ENCODE measurements around the gene LAMC2. TPM values are rescaled to one million over a fixed set of nuclear protein-coding genes. Genes with fewer than 3 reads are reported as not detected.
A peak's percentile ranks its signal among the peaks of the same experiment; 100 is the strongest.

The LAMC2 gene
- total and polyA plus RNA-seq, 2 donors (not counting 1 experiment from before 2014, with no cell fraction given), result 0.99 to 3.9 TPM

DNA sequence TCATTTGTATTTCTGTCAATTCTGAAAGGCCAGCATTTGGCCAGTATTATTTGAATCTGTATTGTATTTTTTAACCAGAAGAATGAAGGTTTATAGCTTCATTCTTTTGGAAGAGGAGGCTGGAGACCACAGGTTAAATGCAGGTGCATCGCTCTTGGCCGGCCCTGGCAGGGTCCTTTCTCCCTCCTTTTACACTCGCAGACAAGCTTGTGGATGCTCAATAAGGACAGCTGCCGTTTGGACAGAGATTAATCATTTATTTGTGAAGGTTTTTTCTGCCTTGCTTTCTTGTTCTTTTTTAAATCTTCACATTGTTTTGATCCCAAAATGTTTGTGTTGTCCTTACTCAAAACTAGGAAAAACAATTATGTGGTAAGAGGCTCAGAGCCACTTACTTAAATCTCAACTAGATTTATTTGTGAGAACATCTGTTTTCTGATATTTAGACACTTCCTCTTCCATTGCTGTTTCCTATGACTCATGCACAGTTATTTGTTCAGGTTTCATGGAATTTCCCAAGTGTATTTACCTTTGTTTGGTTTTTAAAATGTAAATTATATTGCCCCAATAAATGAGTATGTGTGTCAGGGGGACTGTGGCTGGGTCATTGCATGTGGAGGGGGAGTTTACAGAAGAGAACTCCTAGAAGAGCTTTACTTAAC lies 46.7 kb upstream of the LAMC2 start:
- no peaks in the 10 kb centered on the region for H3K79me2 ChIP-seq (ENCODE audit: control insufficient read depth, insufficient read depth, low read length)
- no peak overlapping the region for H3K27ac ChIP-seq (ENCODE audit: insufficient read depth, low read length)
- no peaks in the 10 kb centered on the region for H3K9me3 ChIP-seq (ENCODE audit: control insufficient read depth, insufficient read depth, low read depth, low read length)
- no peaks in the 10 kb centered on the region for H3K27me3 ChIP-seq (ENCODE audit: control insufficient read depth, insufficient read depth, low read length)
- peak; percentile 29 to 51 for DNase-seq (ENCODE audit: low read depth in 2 of 2)
- H3K9ac ChIP-seq (ENCODE audit: insufficient read depth, low read length), result no peak overlapping the region
- H3K36me3 ChIP-seq (ENCODE audit: control insufficient read depth, insufficient read depth, low read length), result peaks cover 21% of the 10 kb centered on the region
- H3K4me2 ChIP-seq (ENCODE audit: extremely low read depth, insufficient read depth, low read length), result no peak overlapping the region
- no peak overlapping the region for H3K4me3 ChIP-seq (replicated peaks in 1 of 4; ENCODE audit: control extremely low read depth in 1 of 4, insufficient read depth in 1 of 4, low read depth in 3 of 4, low read length in 4 of 4)
- no peak for TF ChIP-seq EZH2 (IDR thresholded peaks at IDR 0.05; ENCODE audit: low read length, missing control alignments)
- TF ChIP-seq, protein P1, sequence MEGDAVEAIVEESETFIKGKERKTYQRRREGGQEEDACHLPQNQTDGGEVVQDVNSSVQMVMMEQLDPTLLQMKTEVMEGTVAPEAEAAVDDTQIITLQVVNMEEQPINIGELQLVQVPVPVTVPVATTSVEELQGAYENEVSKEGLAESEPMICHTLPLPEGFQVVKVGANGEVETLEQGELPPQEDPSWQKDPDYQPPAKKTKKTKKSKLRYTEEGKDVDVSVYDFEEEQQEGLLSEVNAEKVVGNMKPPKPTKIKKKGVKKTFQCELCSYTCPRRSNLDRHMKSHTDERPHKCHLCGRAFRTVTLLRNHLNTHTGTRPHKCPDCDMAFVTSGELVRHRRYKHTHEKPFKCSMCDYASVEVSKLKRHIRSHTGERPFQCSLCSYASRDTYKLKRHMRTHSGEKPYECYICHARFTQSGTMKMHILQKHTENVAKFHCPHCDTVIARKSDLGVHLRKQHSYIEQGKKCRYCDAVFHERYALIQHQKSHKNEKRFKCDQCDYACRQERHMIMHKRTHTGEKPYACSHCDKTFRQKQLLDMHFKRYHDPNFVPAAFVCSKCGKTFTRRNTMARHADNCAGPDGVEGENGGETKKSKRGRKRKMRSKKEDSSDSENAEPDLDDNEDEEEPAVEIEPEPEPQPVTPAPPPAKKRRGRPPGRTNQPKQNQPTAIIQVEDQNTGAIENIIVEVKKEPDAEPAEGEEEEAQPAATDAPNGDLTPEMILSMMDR (conservative IDR thresholded peaks at IDR 0.05 in 1 of 2, IDR thresholded peaks at IDR 0.05 in 1 of 2; ENCODE audit: low read depth in 1 of 2, low read length in 2 of 2), result no peak
- H4K20me1 ChIP-seq (ENCODE audit: control insufficient read depth, extremely low read depth, insufficient read depth, low read length), result no peaks in the 10 kb centered on the region
- H2AFZ ChIP-seq (ENCODE audit: low read length), result no peak overlapping the region
- peaks cover 8% of the 10 kb centered on the region for H3K4me1 ChIP-seq (ENCODE audit: control insufficient read depth, extremely low read depth, insufficient read depth, low read length)

DNA sequence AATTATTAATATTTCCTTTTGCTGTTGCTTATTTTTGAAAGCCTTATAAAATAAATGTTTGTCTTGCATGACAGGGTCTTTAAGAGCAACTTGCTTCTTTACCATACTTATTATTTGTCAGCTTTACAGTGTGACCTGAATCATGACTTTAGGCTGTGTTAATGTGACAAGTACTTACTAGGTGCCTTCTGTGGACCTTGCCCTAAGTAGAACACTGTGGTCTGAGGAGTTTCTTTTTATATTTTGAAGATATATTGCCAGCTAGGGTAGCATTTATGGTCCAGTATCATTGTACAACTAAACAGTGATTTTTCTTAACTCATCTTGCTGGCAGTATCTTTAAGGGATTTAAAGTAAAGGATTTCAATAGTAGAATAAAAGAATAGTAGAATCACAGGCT lies 45.4 kb upstream of the LAMC2 start:
- Histone ChIP-seq H3K4me1 (ENCODE audit: control insufficient read depth, extremely low read depth, insufficient read depth, low read length) (peaks cover 8% of the 10 kb centered on the region), H3K27ac (ENCODE audit: insufficient read depth, low read length) (no peak overlapping the region), H3K79me2 (ENCODE audit: control insufficient read depth, insufficient read depth, low read length) (no peaks in the 10 kb centered on the region), H2AFZ (ENCODE audit: low read length) (no peak overlapping the region), H3K27me3 (ENCODE audit: control insufficient read depth, insufficient read depth, low read length) (no peaks in the 10 kb centered on the region), H3K9ac (ENCODE audit: insufficient read depth, low read length) (no peak overlapping the region), H3K36me3 (ENCODE audit: control insufficient read depth, insufficient read depth, low read length) (peaks cover 18% of the 10 kb centered on the region), H3K4me2 (ENCODE audit: extremely low read depth, insufficient read depth, low read length) (no peak overlapping the region), H4K20me1 (ENCODE audit: control insufficient read depth, extremely low read depth, insufficient read depth, low read length) (no peaks in the 10 kb centered on the region), H3K4me3 (replicated peaks in 1 of 4; ENCODE audit: control extremely low read depth in 1 of 4, insufficient read depth in 1 of 4, low read depth in 3 of 4, low read length in 4 of 4) (no peak overlapping the region), H3K9me3 (ENCODE audit: control insufficient read depth, insufficient read depth, low read depth, low read length) (no peaks in the 10 kb centered on the region)
- DNase-seq (ENCODE audit: low read depth in 2 of 2), result no peak
- no peak for TF ChIP-seq EZH2 (IDR thresholded peaks at IDR 0.05; ENCODE audit: low read length, missing control alignments)
- TF ChIP-seq, protein P1 (conservative IDR thresholded peaks at IDR 0.05 in 1 of 2, IDR thresholded peaks at IDR 0.05 in 1 of 2; ENCODE audit: low read depth in 1 of 2, low read length in 2 of 2), result no peak

DNA sequence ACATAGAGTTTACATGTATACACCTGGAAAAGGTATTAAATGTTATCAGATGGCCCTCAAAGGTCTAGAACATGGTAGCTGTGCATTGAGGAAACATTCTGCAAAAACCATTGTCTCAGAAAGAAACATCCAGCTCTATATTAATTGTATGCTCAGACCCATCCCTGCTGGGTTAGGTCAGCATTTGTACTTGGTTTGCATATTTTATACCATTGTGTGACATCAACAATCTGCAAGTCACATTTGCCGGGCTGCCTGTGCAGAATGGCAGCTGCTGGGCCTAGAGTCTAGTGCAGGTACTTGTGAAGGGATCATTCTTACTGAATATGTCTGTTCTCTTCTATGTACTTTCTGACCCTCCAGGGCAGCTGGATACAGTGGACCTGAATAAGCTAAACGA lies 43.9 kb upstream of the LAMC2 start:
- Histone ChIP-seq H3K36me3 (ENCODE audit: control insufficient read depth, insufficient read depth, low read length) (peaks cover 14% of the 10 kb centered on the region), H3K4me2 (ENCODE audit: extremely low read depth, insufficient read depth, low read length) (no peak overlapping the region), H3K27ac (ENCODE audit: insufficient read depth, low read length) (no peak overlapping the region), H3K9ac (ENCODE audit: insufficient read depth, low read length) (no peak overlapping the region), H3K4me3 (replicated peaks in 1 of 4; ENCODE audit: control extremely low read depth in 1 of 4, insufficient read depth in 1 of 4, low read depth in 3 of 4, low read length in 4 of 4) (no peak overlapping the region), H2AFZ (ENCODE audit: low read length) (no peak overlapping the region), H3K4me1 (ENCODE audit: control insufficient read depth, extremely low read depth, insufficient read depth, low read length) (peaks cover 8% of the 10 kb centered on the region), H4K20me1 (ENCODE audit: control insufficient read depth, extremely low read depth, insufficient read depth, low read length) (no peaks in the 10 kb centered on the region), H3K27me3 (ENCODE audit: control insufficient read depth, insufficient read depth, low read length) (no peaks in the 10 kb centered on the region), H3K79me2 (ENCODE audit: control insufficient read depth, insufficient read depth, low read length) (no peaks in the 10 kb centered on the region), H3K9me3 (ENCODE audit: control insufficient read depth, insufficient read depth, low read depth, low read length) (no peaks in the 10 kb centered on the region)
- DNase-seq (ENCODE audit: low read depth in 2 of 2), result no peak
- TF ChIP-seq, protein P1 (conservative IDR thresholded peaks at IDR 0.05 in 1 of 2, IDR thresholded peaks at IDR 0.05 in 1 of 2; ENCODE audit: low read depth in 1 of 2, low read length in 2 of 2), result no peak
- TF ChIP-seq EZH2 (IDR thresholded peaks at IDR 0.05; ENCODE audit: low read length, missing control alignments), result no peak
